Skeletal muscle satellite cell (primary cell): Measurements from ENCODE around the gene SUMF1.

Experiments
- H3K27me3 ChIP-seq: 2 replicates; pipeline ENCODE4 v1.7.0; 2013; ENCODE audit warnings: low read length; ENCODE audit not compliant: control insufficient read depth, insufficient read depth
- H3K36me3 ChIP-seq: 2 replicates; pipeline ENCODE4 v1.7.0; 2013; ENCODE audit warnings: mild to moderate bottlenecking, control low read depth, low read length; ENCODE audit not compliant: insufficient read depth
- H3K4me1 ChIP-seq: 2 replicates; pipeline ENCODE4 v1.7.0; 2013; ENCODE audit warnings: low read length; ENCODE audit not compliant: control insufficient read depth, insufficient read depth
- H3K4me2 ChIP-seq: 2 replicates; pipeline ENCODE4 v1.7.0; 2013; ENCODE audit warnings: mild to moderate bottlenecking, low read length
- H3K4me3 ChIP-seq: 2 replicates; pipeline ENCODE4 v1.7.0; 2013; ENCODE audit warnings: low read length
- H3K9ac ChIP-seq: 2 replicates; pipeline ENCODE4 v1.7.0; 2013; ENCODE audit warnings: mild to moderate bottlenecking, low read depth, low read length, moderate library complexity
- H3K9me3 ChIP-seq: replicated peaks from 2 replicates; pipeline ENCODE4 v1.7.0; 2013; ENCODE audit warnings: mild to moderate bottlenecking, control low read depth, low read length

Gene SUMF1

DNA sequence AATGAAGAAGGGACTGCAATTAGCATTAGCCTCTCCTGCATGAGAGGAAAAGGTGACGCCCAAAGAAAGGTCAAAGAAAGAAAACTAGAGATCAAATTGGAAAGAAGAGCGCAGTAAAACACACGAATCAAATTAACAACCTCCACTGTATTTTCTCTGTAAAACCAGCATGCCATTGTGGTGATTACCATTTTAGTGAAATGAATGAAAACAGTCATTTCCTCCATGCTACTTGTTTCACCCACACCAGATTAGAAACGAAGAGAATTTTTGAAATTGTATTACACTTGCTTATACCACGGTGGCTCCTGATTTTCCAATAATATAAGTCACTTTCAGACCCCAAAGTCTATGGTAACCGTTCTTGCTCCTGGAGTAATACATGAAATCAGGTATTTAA is 71.6 kb downstream of the SUMF1 start:
- Histone ChIP-seq H3K9me3 (no peaks in the 10 kb centered on the region), H3K27me3 (no peaks in the 10 kb centered on the region), H3K36me3 (no peaks in the 10 kb centered on the region), H3K4me3 (no peak overlapping the region), H3K4me1 (peaks cover 16% of the 10 kb centered on the region), H3K4me2 (no peak overlapping the region), H3K9ac (no peak overlapping the region)

DNA sequence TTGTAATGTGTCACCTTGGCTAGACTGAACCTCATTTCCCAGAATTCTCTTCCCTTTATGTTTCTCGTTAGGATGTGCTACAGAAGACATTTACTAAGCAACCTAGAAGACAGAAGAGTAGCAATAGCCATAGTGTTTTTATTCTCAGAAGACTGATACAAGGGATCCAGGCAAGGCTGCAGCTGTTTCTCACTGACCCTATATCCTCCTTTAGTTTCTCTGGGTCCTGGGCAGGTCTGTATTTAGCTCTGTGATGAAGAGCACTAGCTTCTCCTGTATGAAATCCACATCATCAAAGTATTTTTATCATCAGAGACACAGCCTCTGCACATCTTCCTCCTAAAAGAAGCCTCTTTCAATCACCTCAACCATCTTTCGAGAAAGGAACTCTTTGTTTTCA is 72.5 kb downstream of the SUMF1 start:
- Histone ChIP-seq H3K9ac (no peak overlapping the region), H3K36me3 (no peaks in the 10 kb centered on the region), H3K4me2 (no peak overlapping the region), H3K27me3 (no peaks in the 10 kb centered on the region), H3K4me3 (no peak overlapping the region), H3K9me3 (no peaks in the 10 kb centered on the region), H3K4me1 (peaks cover 16% of the 10 kb centered on the region)

DNA sequence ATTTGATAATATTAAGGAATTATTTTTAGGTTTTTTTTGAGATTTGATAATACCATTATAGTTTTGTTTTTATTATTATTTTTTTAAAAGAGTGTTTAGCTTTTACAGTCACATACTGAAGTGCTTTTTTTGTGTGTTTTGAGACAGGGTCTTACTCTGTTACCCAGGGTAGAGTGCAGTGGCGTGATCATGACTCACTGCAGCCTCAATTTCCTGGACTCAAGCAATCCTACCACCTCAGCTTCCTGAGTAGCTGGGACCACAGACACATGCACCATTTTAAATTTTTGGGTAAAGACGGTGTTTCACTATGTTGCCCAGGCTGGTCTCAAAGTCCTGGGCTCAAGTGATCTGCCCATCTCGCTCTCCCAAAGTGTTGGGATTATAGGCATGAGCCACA is 73.0 kb downstream of the SUMF1 start:
- no peak overlapping the region for H3K4me2 ChIP-seq
- no peak overlapping the region for H3K9ac ChIP-seq
- no peak overlapping the region for H3K4me3 ChIP-seq
- H3K36me3 ChIP-seq = no peaks in the 10 kb centered on the region
- no peaks in the 10 kb centered on the region for H3K9me3 ChIP-seq
- peaks cover 16% of the 10 kb centered on the region for H3K4me1 ChIP-seq
- no peaks in the 10 kb centered on the region for H3K27me3 ChIP-seq

DNA sequence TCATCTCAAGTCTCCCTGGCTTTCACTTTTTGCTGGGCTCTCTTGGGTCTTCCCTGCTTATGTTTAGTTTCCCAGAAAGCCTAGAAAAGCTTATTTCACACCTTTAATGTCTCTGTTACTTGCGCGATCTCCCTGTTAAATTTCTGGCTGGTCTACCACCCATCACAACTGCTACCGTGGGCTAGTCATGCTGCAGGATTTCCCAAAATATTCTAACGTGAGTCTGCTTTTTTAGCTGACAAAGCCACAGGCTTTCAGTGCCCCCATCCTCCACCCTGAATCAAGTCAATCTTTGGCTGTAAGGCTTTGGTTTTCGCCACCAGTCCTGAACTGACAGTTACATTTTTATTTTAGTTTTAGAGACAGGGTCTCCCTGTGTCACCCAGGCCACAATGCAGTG is 74.1 kb downstream of the SUMF1 start:
- Histone ChIP-seq H3K27me3 (no peaks in the 10 kb centered on the region), H3K4me3 (no peak overlapping the region), H3K4me2 (no peak overlapping the region), H3K36me3 (no peaks in the 10 kb centered on the region), H3K4me1 (peaks cover 8% of the 10 kb centered on the region), H3K9me3 (no peaks in the 10 kb centered on the region), H3K9ac (no peak overlapping the region)

DNA sequence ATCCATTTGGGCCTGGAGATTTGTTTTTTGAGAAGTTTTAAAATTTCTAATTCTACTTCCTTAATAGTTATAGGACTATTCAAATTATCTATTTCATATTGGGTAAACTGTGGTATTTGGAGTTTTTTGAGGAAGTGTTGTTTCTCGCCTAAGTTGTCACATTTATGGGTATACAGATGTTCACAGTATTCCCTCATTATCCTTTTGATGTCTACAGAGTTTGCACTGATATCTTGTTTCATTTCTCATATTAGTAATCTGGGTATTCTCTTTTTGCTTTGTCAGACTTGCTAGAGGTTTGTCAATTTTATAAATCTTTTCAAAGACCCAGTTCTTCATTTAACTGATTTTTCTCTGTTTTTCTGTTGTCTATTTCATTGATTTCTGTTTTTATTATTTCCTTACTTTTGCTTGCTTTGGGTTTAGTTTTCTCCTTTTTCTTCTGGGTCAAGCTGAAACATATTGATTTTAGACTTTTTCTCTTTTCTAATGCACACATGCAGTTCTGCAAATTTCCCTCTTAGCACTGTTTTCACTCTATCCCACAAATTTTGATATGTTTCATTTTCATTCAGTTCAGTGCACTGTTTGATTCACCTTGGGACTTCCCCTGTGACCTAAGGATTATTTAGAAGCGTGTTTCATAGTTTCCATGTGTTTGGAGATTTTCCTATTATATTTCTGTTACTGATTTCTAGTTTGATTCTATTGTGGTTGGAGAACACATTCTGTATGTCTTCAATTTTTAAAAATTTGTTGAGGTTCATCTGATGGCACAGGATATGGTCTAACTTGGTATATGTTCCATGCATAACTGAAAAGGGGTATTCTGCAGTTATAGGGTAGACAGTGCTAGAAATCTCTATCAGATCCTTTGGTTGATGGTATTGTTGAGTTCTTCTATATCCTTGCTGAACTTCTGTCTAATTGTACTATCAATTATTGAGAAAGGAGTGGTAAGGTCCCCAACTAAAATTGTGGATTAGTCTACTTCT is 79.6 kb downstream of the SUMF1 start:
- Histone ChIP-seq H3K36me3 (no peaks in the 10 kb centered on the region), H3K4me3 (no peak overlapping the region), H3K4me1 (no peaks in the 10 kb centered on the region), H3K9me3 (no peaks in the 10 kb centered on the region), H3K4me2 (no peak overlapping the region), H3K27me3 (no peaks in the 10 kb centered on the region), H3K9ac (no peak overlapping the region)

DNA sequence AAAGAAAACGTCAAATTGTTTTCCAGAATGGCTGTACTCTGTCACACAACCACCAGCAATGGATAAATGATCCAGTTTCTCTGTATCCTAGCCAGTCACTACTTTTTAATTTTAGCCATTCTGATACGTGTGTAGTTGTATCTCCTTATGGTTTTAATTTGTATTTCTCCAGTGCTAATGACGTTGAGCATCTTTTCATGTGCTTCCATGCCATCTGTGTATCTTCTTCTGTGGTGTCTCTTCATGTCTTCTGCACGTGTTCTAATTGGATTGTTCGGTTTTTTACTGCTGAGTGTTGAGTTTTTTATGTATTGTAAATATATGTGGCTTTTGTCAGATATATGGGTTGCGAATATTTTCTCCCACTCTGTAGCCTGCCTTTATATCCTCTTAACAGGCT is 81.9 kb downstream of the SUMF1 start:
- Histone ChIP-seq H3K9me3 (no peaks in the 10 kb centered on the region), H3K27me3 (no peaks in the 10 kb centered on the region), H3K4me1 (no peaks in the 10 kb centered on the region), H3K36me3 (no peaks in the 10 kb centered on the region), H3K9ac (no peak overlapping the region), H3K4me3 (no peak overlapping the region), H3K4me2 (no peak overlapping the region)

DNA sequence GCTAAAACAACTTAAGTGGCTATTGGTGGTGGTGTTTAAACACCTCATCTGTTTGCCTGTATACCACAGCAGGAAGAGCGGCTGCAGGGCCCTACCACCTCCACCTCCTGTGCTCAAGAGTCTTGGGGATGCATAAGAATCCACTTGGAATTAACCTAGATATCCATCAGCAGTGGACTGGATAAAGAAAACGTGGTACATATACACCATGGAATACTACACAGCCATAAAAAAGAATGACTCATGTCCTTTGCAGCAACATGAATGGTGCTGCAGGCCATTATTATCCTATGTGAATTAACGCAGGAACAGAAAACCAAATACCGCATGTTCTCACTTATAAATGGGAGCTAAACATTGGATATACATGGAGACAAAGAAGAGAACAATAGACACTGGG is 87.1 kb downstream of the SUMF1 start:
- H3K9me3 ChIP-seq = no peaks in the 10 kb centered on the region
- H3K36me3 ChIP-seq = no peaks in the 10 kb centered on the region
- H3K27me3 ChIP-seq = no peaks in the 10 kb centered on the region
- H3K4me1 ChIP-seq = no peaks in the 10 kb centered on the region
- no peak overlapping the region for H3K4me3 ChIP-seq
- H3K9ac ChIP-seq = no peak overlapping the region
- H3K4me2 ChIP-seq = no peak overlapping the region

GRCh38 chr3:4376499-4376898 is 90.6 kb downstream of the SUMF1 start:
- no peak overlapping the region for H3K9ac ChIP-seq
- H3K9me3 ChIP-seq = no peaks in the 10 kb centered on the region
- H3K4me3 ChIP-seq = no peak overlapping the region
- H3K36me3 ChIP-seq = no peaks in the 10 kb centered on the region
- no peaks in the 10 kb centered on the region for H3K27me3 ChIP-seq
- no peaks in the 10 kb centered on the region for H3K4me1 ChIP-seq
- H3K4me2 ChIP-seq = no peak overlapping the region

DNA sequence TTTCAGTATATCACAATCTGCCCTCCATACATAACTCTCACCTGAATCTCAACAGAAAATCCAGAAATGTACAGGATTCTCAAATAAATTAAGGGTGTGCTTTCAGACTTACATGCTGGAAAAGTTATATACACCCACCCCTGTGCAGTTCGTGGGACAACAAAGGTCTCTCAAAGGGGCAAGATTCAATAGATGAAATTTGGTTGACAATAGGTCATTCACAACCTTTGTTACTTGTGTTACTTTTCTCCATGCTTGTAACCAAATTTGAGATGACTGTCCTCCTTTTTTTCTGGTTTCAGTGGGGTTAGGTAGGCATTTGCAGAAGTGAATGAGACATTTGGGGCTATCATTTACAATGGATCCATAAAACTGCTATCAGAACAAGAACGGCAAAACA is 91.2 kb downstream of the SUMF1 start:
- Histone ChIP-seq H3K9me3 (no peaks in the 10 kb centered on the region), H3K4me3 (no peak overlapping the region), H3K4me2 (no peak overlapping the region), H3K36me3 (no peaks in the 10 kb centered on the region), H3K4me1 (no peaks in the 10 kb centered on the region), H3K27me3 (no peaks in the 10 kb centered on the region), H3K9ac (no peak overlapping the region)

GRCh38 chr3:4373669-4374068 is 93.4 kb downstream of the SUMF1 start:
- H3K4me2 ChIP-seq = no peak overlapping the region
- no peak overlapping the region for H3K9ac ChIP-seq
- H3K36me3 ChIP-seq = no peaks in the 10 kb centered on the region
- no peaks in the 10 kb centered on the region for H3K9me3 ChIP-seq
- no peaks in the 10 kb centered on the region for H3K4me1 ChIP-seq
- H3K4me3 ChIP-seq = no peak overlapping the region
- H3K27me3 ChIP-seq = no peaks in the 10 kb centered on the region

- Histone ChIP-seq H3K9me3 (no peaks in the 10 kb centered on the region), H3K4me3 (no peak overlapping the region), H3K4me2 (no peak overlapping the region), H3K9ac (no peak overlapping the region), H3K27me3 (no peaks in the 10 kb centered on the region), H3K4me1 (no peaks in the 10 kb centered on the region), H3K36me3 (no peaks in the 10 kb centered on the region)
These were observed 104.5 kb downstream of the SUMF1 start for GRCh38 chr3:4362523-4362922.

DNA sequence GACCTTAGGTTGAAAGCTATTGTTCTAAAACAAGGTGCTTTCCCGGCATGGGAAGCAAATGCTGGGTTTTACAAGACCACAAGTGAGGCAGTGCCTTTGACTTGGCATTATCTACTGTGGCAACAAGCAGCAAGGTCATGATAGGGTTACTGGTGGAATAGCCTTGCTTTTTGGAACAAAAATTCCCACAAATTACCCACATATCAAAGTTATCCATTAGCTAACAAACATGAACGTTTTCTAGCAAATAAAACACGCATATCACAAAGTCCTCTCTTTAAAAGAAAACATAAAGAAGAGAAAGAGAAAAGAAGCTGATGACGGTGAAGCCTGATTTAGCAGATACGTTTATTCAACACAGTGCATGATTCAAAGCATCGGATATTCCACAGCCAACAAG is 106.3 kb downstream of the SUMF1 start:
- Histone ChIP-seq H3K9ac (no peak overlapping the region), H3K27me3 (no peaks in the 10 kb centered on the region), H3K4me1 (peaks cover 2% of the 10 kb centered on the region), H3K4me3 (no peak overlapping the region), H3K9me3 (no peaks in the 10 kb centered on the region), H3K36me3 (no peaks in the 10 kb centered on the region), H3K4me2 (no peak overlapping the region)
